Measurements from ENCODE around the gene SPRED3. TPM values are rescaled to one million over a fixed set of nuclear protein-coding genes. Genes with fewer than 3 reads are reported as not detected.

SPRED3 gene
- total RNA-seq, 4 donors from 2014 or later: 0.05 to 2.6 (median 0.15) TPM

- intact Hi-C loops (cut with DNase I; ENCODE audit: low total_unique reads) (no loop called here), in situ Hi-C loops (cut with MboI; ENCODE audit: low sequenced_read_pairs in 4 of 4) (no loop called here)
These were observed 32.4 kb downstream of the SPRED3 start for GRCh38 chr19:38420935-38421334.

GRCh38 chr19:38421856-38422255 lies 33.4 kb downstream of the SPRED3 start:
- DNase-seq: no peak
- H3K4me1 ChIP-seq: no peaks in the 10 kb centered on the region
- ATAC-seq: no peak
- TF ChIP-seq POLR2A (IDR thresholded peaks at IDR 0.05) (no peak), CTCF (IDR thresholded peaks at IDR 0.05 in 4 of 5, conservative IDR thresholded peaks at IDR 0.05 in 1 of 5) (no peak)
- H3K9me3 ChIP-seq: no peaks in the 10 kb centered on the region
- in situ Hi-C loops (cut with MboI; ENCODE audit: low sequenced_read_pairs in 4 of 4): no loop called here
- intact Hi-C loops (cut with DNase I; ENCODE audit: low total_unique reads): no loop called here
- H3K4me3 ChIP-seq: no peak overlapping the region
- H3K36me3 ChIP-seq: no peaks in the 10 kb centered on the region
- no peaks in the 10 kb centered on the region for H3K27me3 ChIP-seq
- H3K27ac ChIP-seq: no peak overlapping the region

More at GRCh38 chr19:38420935-38421334, 32.4 kb downstream of the SPRED3 start:
- no peak for DNase-seq
- Histone ChIP-seq H3K4me3 (no peak overlapping the region), H3K4me1 (no peaks in the 10 kb centered on the region), H3K27me3 (no peaks in the 10 kb centered on the region), H3K27ac (no peak overlapping the region), H3K9me3 (no peaks in the 10 kb centered on the region), H3K36me3 (no peaks in the 10 kb centered on the region)
- TF ChIP-seq POLR2A (IDR thresholded peaks at IDR 0.05) (no peak), CTCF (IDR thresholded peaks at IDR 0.05 in 4 of 5, conservative IDR thresholded peaks at IDR 0.05 in 1 of 5) (no peak)
- ATAC-seq: no peak

GRCh38 chr19:38422438-38422837 lies 33.9 kb downstream of the SPRED3 start:
- DNase-seq (no peak), ATAC-seq (no peak)
- H3K36me3 ChIP-seq: no peaks in the 10 kb centered on the region
- no peaks in the 10 kb centered on the region for H3K27me3 ChIP-seq
- H3K27ac ChIP-seq: no peak overlapping the region
- intact Hi-C loops (cut with DNase I; ENCODE audit: low total_unique reads) (no loop called here), in situ Hi-C loops (cut with MboI; ENCODE audit: low sequenced_read_pairs in 4 of 4) (no loop called here)
- no peaks in the 10 kb centered on the region for H3K9me3 ChIP-seq
- TF ChIP-seq POLR2A (IDR thresholded peaks at IDR 0.05) (no peak), CTCF (IDR thresholded peaks at IDR 0.05 in 4 of 5, conservative IDR thresholded peaks at IDR 0.05 in 1 of 5) (no peak)
- no peaks in the 10 kb centered on the region for H3K4me1 ChIP-seq
- H3K4me3 ChIP-seq: no peak overlapping the region

- no peak overlapping the region for H3K4me3 ChIP-seq
- no peaks in the 10 kb centered on the region for H3K9me3 ChIP-seq
- H3K36me3 ChIP-seq: no peaks in the 10 kb centered on the region
- H3K27me3 ChIP-seq: no peaks in the 10 kb centered on the region
- H3K4me1 ChIP-seq: no peaks in the 10 kb centered on the region
- intact Hi-C loops (cut with DNase I; ENCODE audit: low total_unique reads): no loop called here
- DNase-seq: no peak
- TF ChIP-seq CTCF (IDR thresholded peaks at IDR 0.05 in 4 of 5, conservative IDR thresholded peaks at IDR 0.05 in 1 of 5): no peak
- no peak for TF ChIP-seq POLR2A (IDR thresholded peaks at IDR 0.05)
- in situ Hi-C loops (cut with MboI; ENCODE audit: low sequenced_read_pairs in 4 of 4): no loop called here
- ATAC-seq: no peak
- no peak overlapping the region for H3K27ac ChIP-seq
These were observed 35.8 kb downstream of the SPRED3 start for GRCh38 chr19:38424272-38424671.

- no peak for DNase-seq
- Histone ChIP-seq H3K9me3 (no peaks in the 10 kb centered on the region), H3K4me3 (peak overlapping the region in 1 of 4 donors; percentile 26), H3K27ac (no peak overlapping the region), H3K36me3 (no peaks in the 10 kb centered on the region), H3K4me1 (no peaks in the 10 kb centered on the region), H3K27me3 (no peaks in the 10 kb centered on the region)
- no peak for ATAC-seq
- in situ Hi-C loops (cut with MboI; ENCODE audit: low sequenced_read_pairs in 4 of 4) (no loop called here), intact Hi-C loops (cut with DNase I; ENCODE audit: low total_unique reads) (no loop called here)
- TF ChIP-seq POLR2A (IDR thresholded peaks at IDR 0.05): no peak
- TF ChIP-seq CTCF (IDR thresholded peaks at IDR 0.05 in 4 of 5, conservative IDR thresholded peaks at IDR 0.05 in 1 of 5): no peak
These were observed 36.8 kb downstream of the SPRED3 start for GRCh38 chr19:38425222-38425809.

Measured in gastrocnemius medialis (tissue), 4 donors.